Activated gamma-delta T cell treated with anti-CD3 and anti-CD28 coated beads, Interleukin-2, amount 50 U/mL, for 16 hours (primary cell): ENCODE measurements around the gene CELF4.

Source experiments
- DNase-seq: peaks from one replicate; pipeline ENCODE4 v3.0.0-alpha.2; 2020; ENCODE audit warnings: low read depth

Gene CELF4

GRCh38 chr18:37572736-37573135, 7.1 kb upstream of the CELF4 start:
- no peak for DNase-seq

GRCh38 chr18:37571266-37571665, 5.7 kb upstream of the CELF4 start:
- DNase-seq, result no peak

- DNase-seq, result no peak
Observed at GRCh38 chr18:37570336-37570930, 4.8 kb upstream of the CELF4 start.

- DNase-seq, result no peak
Observed at GRCh38 chr18:37568671-37569070, 3.1 kb upstream of the CELF4 start.

- no peak for DNase-seq
Observed at GRCh38 chr18:37567994-37568359, 2.4 kb upstream of the CELF4 start.

GRCh38 chr18:37567061-37567993, 1.7 kb upstream of the CELF4 start:
- no peak for DNase-seq

GRCh38 chr18:37566479-37567060, 972 bp upstream of the CELF4 start:
- no peak for DNase-seq

- no peak for DNase-seq
Observed at GRCh38 chr18:37565977-37566478, 430 bp upstream of the CELF4 start.

- DNase-seq, result no peak
Observed at GRCh38 chr18:37564711-37565100, 892 bp downstream of the CELF4 start.

- DNase-seq, result no peak
Observed at GRCh38 chr18:37563931-37564392, 1.6 kb downstream of the CELF4 start.

GRCh38 chr18:37561986-37562385, 3.6 kb downstream of the CELF4 start:
- DNase-seq, result no peak

- DNase-seq, result no peak
Observed at GRCh38 chr18:37560003-37560402, 5.6 kb downstream of the CELF4 start.

GRCh38 chr18:37559194-37559593, 6.4 kb downstream of the CELF4 start:
- DNase-seq, result no peak

- no peak for DNase-seq
Observed at GRCh38 chr18:37554399-37554787, 11.2 kb downstream of the CELF4 start.

- no peak for DNase-seq
Observed at GRCh38 chr18:37553633-37554398, 11.8 kb downstream of the CELF4 start.

GRCh38 chr18:37552286-37552685, 13.3 kb downstream of the CELF4 start:
- no peak for DNase-seq

GRCh38 chr18:37551846-37552245, 13.8 kb downstream of the CELF4 start:
- no peak for DNase-seq

GRCh38 chr18:37551249-37551648, 14.3 kb downstream of the CELF4 start:
- no peak for DNase-seq

- DNase-seq, result no peak
Observed at GRCh38 chr18:37550118-37550875, 15.3 kb downstream of the CELF4 start.

- DNase-seq, result no peak
Observed at GRCh38 chr18:37548679-37549289, 16.8 kb downstream of the CELF4 start.
